Measurements from ENCODE around the gene TRPC3. TPM values are rescaled to one million over a fixed set of nuclear protein-coding genes. Genes with fewer than 3 reads are reported as not detected.

Gene TRPC3
- total and polyA plus RNA-seq, 8 donors = 0.76 to 8.1 (median 6.0) TPM

DNA sequence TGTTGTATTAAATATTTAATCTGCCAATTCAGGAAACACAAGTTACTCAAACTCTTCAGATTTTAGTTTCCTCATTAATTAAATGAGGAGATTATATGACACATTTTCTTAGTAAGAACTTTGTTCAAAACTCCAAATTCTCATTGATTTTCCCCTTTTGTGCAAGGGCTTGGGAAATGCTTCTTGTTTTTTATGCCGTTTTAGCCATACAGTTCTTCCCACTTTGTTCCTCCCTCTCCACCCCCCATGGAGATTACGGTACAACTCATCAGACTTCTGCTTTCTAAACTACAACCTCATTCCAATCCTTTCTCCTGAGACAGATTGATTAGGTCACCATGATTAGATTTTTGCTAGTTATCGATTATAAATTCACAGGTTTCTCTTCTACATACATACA is 70.7 kb downstream of the TRPC3 start:
- no peak for ATAC-seq
- Histone ChIP-seq H3K4me1 (no peaks in the 10 kb centered on the region), H3K4me3 (no peak overlapping the region), H3K9me3 (no peaks in the 10 kb centered on the region), H3K27me3 (peaks cover 0 to 28% of the 10 kb centered on the region in 2 donors), H3K27ac (no peak overlapping the region), H3K36me3 (no peaks in the 10 kb centered on the region)
- TF ChIP-seq CTCF (IDR thresholded peaks at IDR 0.05) = no peak
- intact Hi-C loops (cut with DNase I) = no loop called here
- DNase-seq = no peak

- ATAC-seq (no peak), DNase-seq (no peak)
- no peaks in the 10 kb centered on the region for H3K4me1 ChIP-seq
- no peak overlapping the region for H3K4me3 ChIP-seq
- no peaks in the 10 kb centered on the region for H3K36me3 ChIP-seq
- no peak overlapping the region for H3K27ac ChIP-seq
- H3K27me3 ChIP-seq = peaks cover 0 to 28% of the 10 kb centered on the region in 2 donors
- no peak for TF ChIP-seq CTCF (IDR thresholded peaks at IDR 0.05)
- H3K9me3 ChIP-seq = no peaks in the 10 kb centered on the region
- intact Hi-C loops (cut with DNase I) = no loop called here
Measured at GRCh38 chr4:121879135-121879534, 72.7 kb downstream of the TRPC3 start.

DNA sequence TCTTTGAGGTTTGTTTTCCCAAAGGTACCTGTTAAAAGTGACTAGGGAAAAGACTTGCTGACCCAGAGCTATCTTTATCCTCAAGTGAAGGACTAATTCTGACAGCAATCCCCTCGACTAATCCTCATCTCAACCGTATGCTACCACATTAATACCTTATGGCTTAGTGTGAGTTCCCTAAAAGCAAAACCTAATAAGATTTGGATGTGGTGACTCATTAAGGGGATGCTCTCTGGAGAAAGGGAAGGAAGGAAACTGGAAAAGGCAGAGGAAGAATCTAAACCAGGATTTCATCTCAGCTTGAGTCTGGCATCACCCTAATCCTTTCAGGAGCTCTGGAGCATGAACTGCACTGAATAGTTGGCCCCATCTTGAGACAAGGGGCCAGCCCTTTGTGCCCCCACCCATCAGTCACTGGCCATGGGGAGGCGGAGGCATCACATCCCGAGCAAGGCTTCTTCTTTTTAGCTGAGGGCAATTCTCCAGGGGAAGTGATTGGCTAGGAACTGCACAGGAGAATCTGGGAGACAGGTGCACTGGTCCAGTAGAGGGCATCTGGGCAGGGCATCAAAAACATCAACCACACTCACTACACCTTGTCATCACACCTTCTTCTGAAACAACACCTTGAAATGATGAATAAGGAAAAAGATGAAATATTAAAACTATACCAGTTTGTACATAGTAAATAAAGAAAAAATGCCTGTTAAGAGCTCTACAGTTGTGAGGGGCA is 74.7 kb downstream of the TRPC3 start:
- intact Hi-C loops (cut with DNase I) = no loop called here
- H3K27ac ChIP-seq = no peak overlapping the region
- H3K9me3 ChIP-seq = no peaks in the 10 kb centered on the region
- no peak overlapping the region for H3K4me3 ChIP-seq
- no peaks in the 10 kb centered on the region for H3K36me3 ChIP-seq
- no peak for DNase-seq
- no peak for TF ChIP-seq CTCF (IDR thresholded peaks at IDR 0.05)
- peaks cover 0 to 28% of the 10 kb centered on the region in 2 donors for H3K27me3 ChIP-seq
- no peak for ATAC-seq
- H3K4me1 ChIP-seq = no peaks in the 10 kb centered on the region

- intact Hi-C loops (cut with DNase I) = no loop called here
- no peaks in the 10 kb centered on the region for H3K9me3 ChIP-seq
- H3K27ac ChIP-seq = no peak overlapping the region
- ATAC-seq (no peak), DNase-seq (no peak)
- peaks cover 0 to 28% of the 10 kb centered on the region in 2 donors for H3K27me3 ChIP-seq
- no peaks in the 10 kb centered on the region for H3K4me1 ChIP-seq
- no peak overlapping the region for H3K4me3 ChIP-seq
- TF ChIP-seq CTCF (IDR thresholded peaks at IDR 0.05) = no peak
- no peaks in the 10 kb centered on the region for H3K36me3 ChIP-seq
Measured at GRCh38 chr4:121876070-121876469, 75.8 kb downstream of the TRPC3 start.

- Histone ChIP-seq H3K36me3 (no peaks in the 10 kb centered on the region), H3K4me3 (no peak overlapping the region), H3K27me3 (peaks cover 0 to 23% of the 10 kb centered on the region in 2 donors), H3K4me1 (no peaks in the 10 kb centered on the region), H3K27ac (no peak overlapping the region), H3K9me3 (no peaks in the 10 kb centered on the region)
- DNase-seq (no peak), ATAC-seq (no peak)
- intact Hi-C loops (cut with DNase I) = no loop called here
- no peak for TF ChIP-seq CTCF (IDR thresholded peaks at IDR 0.05)
Measured at GRCh38 chr4:121875652-121876051, 76.2 kb downstream of the TRPC3 start.

Data from left lung (tissue), 10 donors.